HepG2 (cell line): ENCODE results near the gene PLD1. TPM values are rescaled to one million over a fixed set of nuclear protein-coding genes. Genes with fewer than 3 reads are reported as not detected.

ENCODE experiments used
- CCDC6 ChIP-seq: sonication (generic); formaldehyde crosslinking; IDR thresholded peaks from 2 replicates; pipeline ENCODE4 v1.8.1; 2022; ENCODE audit warnings: mild to moderate bottlenecking, missing genetic modification reagents, moderate library complexity
- DMAP1 ChIP-seq: IDR thresholded peaks from 2 replicates; pipeline ENCODE4 v1.6.1; 2016
- GPN1 ChIP-seq: sonication (generic); formaldehyde crosslinking; IDR thresholded peaks from 2 replicates; pipeline ENCODE4 v1.5.1; 2020; ENCODE audit warnings: missing genetic modification reagents, borderline replicate concordance
- HBP1 ChIP-seq: IDR thresholded peaks from 2 replicates; pipeline ENCODE4 v1.6.1; 2016; ENCODE audit warnings: low read depth, control low read depth
- IRF2 ChIP-seq: IDR thresholded peaks from 2 replicates; pipeline ENCODE4 v1.6.1; 2018; ENCODE audit warnings: missing genetic modification reagents, missing compliant biosample characterization
- KDM5A ChIP-seq: fragments of 200-600 bp; sonication (generic); IDR thresholded peaks from 2 replicates; pipeline ENCODE4 v1.7.0; 2018; ENCODE audit warnings: antibody characterized with exemption, mild to moderate bottlenecking, low read length, borderline replicate concordance
- KLF15 ChIP-seq: sonication (generic); formaldehyde crosslinking; IDR thresholded peaks from 2 replicates; pipeline ENCODE4 v1.8.1; 2023; ENCODE audit warnings: borderline replicate concordance, mild to moderate bottlenecking, inconsistent platforms, missing genetic modification reagents, mixed read lengths
- MAX ChIP-seq: IDR thresholded peaks from 2 replicates; pipeline ENCODE4 v1.6.1; 2012; ENCODE audit warnings: inconsistent platforms
- MIER2 ChIP-seq: IDR thresholded peaks from 2 replicates; pipeline ENCODE4 v1.6.1; 2016; ENCODE audit warnings: missing biosample characterization, missing genetic modification reagents
- REL ChIP-seq: sonication (generic); formaldehyde crosslinking; conservative IDR thresholded peaks from 2 replicates; pipeline ENCODE4 v1.8.0; 2022; ENCODE audit warnings: mild to moderate bottlenecking, missing genetic modification reagents, moderate library complexity
- RELA ChIP-seq: sonication (generic); formaldehyde crosslinking; IDR thresholded peaks from 2 replicates; pipeline ENCODE4 v1.4.0; 2020; ENCODE audit warnings: missing genetic modification reagents
- SMARCE1 ChIP-seq: fragments of 450-650 bp; IDR thresholded peaks from 2 replicates; pipeline ENCODE4 v1.6.1; 2017; ENCODE audit warnings: borderline replicate concordance
- SNAPC2 ChIP-seq: sonication (generic); formaldehyde crosslinking; IDR thresholded peaks from 2 replicates; pipeline ENCODE4 v1.8.1; 2022; ENCODE audit warnings: mild to moderate bottlenecking, missing genetic modification reagents
- SOX13 ChIP-seq, 3 experiments: fragments of 450-650 bp in 1 of 3; sonication (generic) in 1 of 3; formaldehyde crosslinking in 1 of 3; IDR thresholded peaks in 2 of 3; conservative IDR thresholded peaks in 1 of 3; 2 replicates each; pipeline versions ENCODE4 v1.5.0 to v1.6.1; 2016 to 2020; ENCODE audit warnings: antibody characterized with exemption in 1 of 3, mild to moderate bottlenecking in 1 of 3, missing compliant biosample characterization in 1 of 3, missing genetic modification reagents in 1 of 3, moderate library complexity in 1 of 3
- SSRP1 ChIP-seq: IDR thresholded peaks from 2 replicates; pipeline ENCODE4 v1.6.1; 2016; ENCODE audit warnings: control low read depth
- ZBTB38 ChIP-seq: sonication (generic); formaldehyde crosslinking; IDR thresholded peaks from 2 replicates; pipeline ENCODE4 v1.5.1; 2020; ENCODE audit warnings: mild to moderate bottlenecking, missing genetic modification reagents
- ZFAT ChIP-seq: sonication (generic); formaldehyde crosslinking; conservative IDR thresholded peaks from 2 replicates; pipeline ENCODE4 v1.8.1; 2023; ENCODE audit warnings: missing genetic modification reagents, inconsistent platforms
- ZNF160 ChIP-seq: sonication (generic); formaldehyde crosslinking; IDR thresholded peaks from 2 replicates; pipeline ENCODE4 v1.8.0; 2022; ENCODE audit warnings: mild to moderate bottlenecking, inconsistent platforms, missing genetic modification reagents
- ZNF17 ChIP-seq: sonication (generic); formaldehyde crosslinking; IDR thresholded peaks from 2 replicates; pipeline ENCODE4 v1.5.0; 2020; ENCODE audit warnings: mild to moderate bottlenecking, missing genetic modification reagents
- ZNF841 ChIP-seq: sonication (generic); formaldehyde crosslinking; IDR thresholded peaks from 2 replicates; pipeline ENCODE4 v1.8.1; 2023; ENCODE audit warnings: missing genetic modification reagents, borderline replicate concordance
- polyA plus RNA-seq, 8 experiments: library from polyadenylated mRNA; depleted of rRNA in 3 of 8; stranded (reverse) in 7 of 8; unstranded in 1 of 8; fragments of >200 nt; fragmentation: Illumina TruSeq in 4 of 8; extraction: Trizol in 4 of 8; gene quantifications; 2 replicates each; pipeline versions ENCODE4 v1.2.1 to v1.2.3, GENCODE V29; 2011 to 2016; ENCODE audit warnings: low read depth in 4 of 8, missing spikeins in 1 of 8, mixed read lengths in 1 of 8; ENCODE audit not compliant: insufficient read depth in 1 of 8
- total RNA-seq, 5 experiments: library from RNA; depleted of rRNA; stranded (reverse); fragments of >200 nt; fragmentation: Illumina TruSeq; extraction: Trizol; gene quantifications; 2 replicates each; pipeline ENCODE4 v1.2.3, GENCODE V29; 2016; ENCODE audit warnings: low read depth in 1 of 5
- TF ChIP-seq, protein P1 (sequence below): sonication (generic); formaldehyde crosslinking; IDR thresholded peaks from 2 replicates; pipeline ENCODE4 v1.4.0; 2020; ENCODE audit warnings: mild to moderate bottlenecking, missing genetic modification reagents
- TF ChIP-seq, protein P2 (sequence below): sonication (generic); IDR thresholded peaks from 2 replicates; pipeline ENCODE4 v1.6.1; 2016; ENCODE audit warnings: low read depth, borderline replicate concordance

Gene PLD1
- total and polyA plus RNA-seq, 2 of the 13 experiments (the other 11 are each of a cell fraction or from before 2014, with no cell fraction given) = 27.1 to 59.4 TPM

DNA sequence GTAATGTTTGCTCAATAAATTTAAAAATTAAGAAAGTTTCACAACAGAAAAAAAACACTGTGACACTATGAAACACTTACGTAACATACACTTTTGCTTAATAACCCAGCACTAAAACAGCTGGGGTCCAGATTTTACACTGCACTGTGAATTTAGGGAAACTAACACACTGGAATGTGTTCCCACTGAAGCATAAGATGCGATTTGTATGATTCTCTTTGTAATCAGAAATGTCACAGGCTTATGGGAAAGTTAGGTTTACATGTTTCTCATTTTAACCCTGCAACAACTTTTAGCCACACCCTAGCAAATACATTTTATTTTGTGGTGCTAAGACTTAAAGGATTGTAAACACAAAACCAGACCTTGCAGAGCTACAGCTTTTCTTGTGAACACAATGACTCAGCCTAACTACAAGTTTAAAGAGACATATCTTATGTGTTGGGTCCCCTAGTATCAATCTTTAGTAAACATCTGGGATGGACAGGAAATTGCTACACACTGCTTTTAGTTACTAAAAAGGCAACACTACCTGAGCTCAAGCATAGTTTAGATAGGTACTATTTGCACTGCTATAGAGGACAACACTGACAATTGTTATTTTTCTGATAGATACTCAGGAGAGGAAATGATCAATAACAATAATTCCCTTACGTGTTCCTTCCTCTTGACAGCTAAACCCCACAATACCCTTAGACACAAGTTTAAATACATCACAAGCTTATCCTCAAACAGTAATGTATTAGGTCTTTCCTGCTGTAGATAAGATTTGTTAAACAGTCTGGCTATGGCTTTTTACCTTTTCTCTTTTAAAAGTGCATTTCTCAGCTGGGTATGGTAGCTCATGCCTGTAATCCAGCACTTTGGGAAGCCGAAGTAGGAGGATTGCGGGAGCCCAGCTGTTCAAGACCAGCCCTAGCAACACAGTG, 3.8 kb downstream of the PLD1 start (continued):
- TF ChIP-seq, protein P1, sequence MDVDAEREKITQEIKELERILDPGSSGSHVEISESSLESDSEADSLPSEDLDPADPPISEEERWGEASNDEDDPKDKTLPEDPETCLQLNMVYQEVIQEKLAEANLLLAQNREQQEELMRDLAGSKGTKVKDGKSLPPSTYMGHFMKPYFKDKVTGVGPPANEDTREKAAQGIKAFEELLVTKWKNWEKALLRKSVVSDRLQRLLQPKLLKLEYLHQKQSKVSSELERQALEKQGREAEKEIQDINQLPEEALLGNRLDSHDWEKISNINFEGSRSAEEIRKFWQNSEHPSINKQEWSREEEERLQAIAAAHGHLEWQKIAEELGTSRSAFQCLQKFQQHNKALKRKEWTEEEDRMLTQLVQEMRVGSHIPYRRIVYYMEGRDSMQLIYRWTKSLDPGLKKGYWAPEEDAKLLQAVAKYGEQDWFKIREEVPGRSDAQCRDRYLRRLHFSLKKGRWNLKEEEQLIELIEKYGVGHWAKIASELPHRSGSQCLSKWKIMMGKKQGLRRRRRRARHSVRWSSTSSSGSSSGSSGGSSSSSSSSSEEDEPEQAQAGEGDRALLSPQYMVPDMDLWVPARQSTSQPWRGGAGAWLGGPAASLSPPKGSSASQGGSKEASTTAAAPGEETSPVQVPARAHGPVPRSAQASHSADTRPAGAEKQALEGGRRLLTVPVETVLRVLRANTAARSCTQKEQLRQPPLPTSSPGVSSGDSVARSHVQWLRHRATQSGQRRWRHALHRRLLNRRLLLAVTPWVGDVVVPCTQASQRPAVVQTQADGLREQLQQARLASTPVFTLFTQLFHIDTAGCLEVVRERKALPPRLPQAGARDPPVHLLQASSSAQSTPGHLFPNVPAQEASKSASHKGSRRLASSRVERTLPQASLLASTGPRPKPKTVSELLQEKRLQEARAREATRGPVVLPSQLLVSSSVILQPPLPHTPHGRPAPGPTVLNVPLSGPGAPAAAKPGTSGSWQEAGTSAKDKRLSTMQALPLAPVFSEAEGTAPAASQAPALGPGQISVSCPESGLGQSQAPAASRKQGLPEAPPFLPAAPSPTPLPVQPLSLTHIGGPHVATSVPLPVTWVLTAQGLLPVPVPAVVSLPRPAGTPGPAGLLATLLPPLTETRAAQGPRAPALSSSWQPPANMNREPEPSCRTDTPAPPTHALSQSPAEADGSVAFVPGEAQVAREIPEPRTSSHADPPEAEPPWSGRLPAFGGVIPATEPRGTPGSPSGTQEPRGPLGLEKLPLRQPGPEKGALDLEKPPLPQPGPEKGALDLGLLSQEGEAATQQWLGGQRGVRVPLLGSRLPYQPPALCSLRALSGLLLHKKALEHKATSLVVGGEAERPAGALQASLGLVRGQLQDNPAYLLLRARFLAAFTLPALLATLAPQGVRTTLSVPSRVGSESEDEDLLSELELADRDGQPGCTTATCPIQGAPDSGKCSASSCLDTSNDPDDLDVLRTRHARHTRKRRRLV (CRISPR knock-in tag) = no peak
- TF ChIP-seq KLF15 (CRISPR knock-in tag) (no peak), HBP1 (CRISPR knock-in tag) (0 out of 2 replicates have a peak, but pooled peaks have one; percentile 61), ZNF841 (no peak), RELA (no peak), IRF2 (CRISPR knock-in tag) (0 out of 2 replicates have a peak, but pooled peaks have one; percentile 16), CCDC6 (peak; percentile 84; the same call in 1 of the 2 replicates), SNAPC2 (CRISPR knock-in tag) (no peak), ZFAT (CRISPR knock-in tag) (no peak), GPN1 (CRISPR knock-in tag) (no peak), ZNF17 (no peak), ZNF160 (CRISPR knock-in tag) (no peak), SSRP1 (CRISPR knock-in tag) (peak; percentile 49; the same call in 1 of the 2 replicates), REL (CRISPR knock-in tag) (no peak; the same call in 1 of the 2 replicates), SMARCE1 (no peak), MIER2 (CRISPR knock-in tag) (peak; percentile 35; the same call in 1 of the 2 replicates), KDM5A (no peak), ZBTB38 (CRISPR knock-in tag) (peak; percentile 64; the same call in 1 of the 2 replicates), SOX13 (IDR thresholded peaks at IDR 0.05) (peak; percentile 95), SOX13 (CRISPR knock-in tag; conservative IDR thresholded peaks at IDR 0.05 in 1 of 2, IDR thresholded peaks at IDR 0.05 in 1 of 2) (peak in 1 of 2 experiments; percentile 98; a peak in 2 of 4 replicates), DMAP1 (CRISPR knock-in tag) (peak; percentile 65), MAX (0 out of 2 replicates have a peak, but pooled peaks have one; percentile 33)
- TF ChIP-seq, protein P2, sequence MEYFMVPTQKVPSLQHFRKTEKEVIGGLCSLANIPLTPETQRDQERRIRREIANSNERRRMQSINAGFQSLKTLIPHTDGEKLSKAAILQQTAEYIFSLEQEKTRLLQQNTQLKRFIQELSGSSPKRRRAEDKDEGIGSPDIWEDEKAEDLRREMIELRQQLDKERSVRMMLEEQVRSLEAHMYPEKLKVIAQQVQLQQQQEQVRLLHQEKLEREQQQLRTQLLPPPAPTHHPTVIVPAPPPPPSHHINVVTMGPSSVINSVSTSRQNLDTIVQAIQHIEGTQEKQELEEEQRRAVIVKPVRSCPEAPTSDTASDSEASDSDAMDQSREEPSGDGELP = peak; percentile 45
